Measurements from ENCODE around the gene DLG4.

The DLG4 gene

DNA sequence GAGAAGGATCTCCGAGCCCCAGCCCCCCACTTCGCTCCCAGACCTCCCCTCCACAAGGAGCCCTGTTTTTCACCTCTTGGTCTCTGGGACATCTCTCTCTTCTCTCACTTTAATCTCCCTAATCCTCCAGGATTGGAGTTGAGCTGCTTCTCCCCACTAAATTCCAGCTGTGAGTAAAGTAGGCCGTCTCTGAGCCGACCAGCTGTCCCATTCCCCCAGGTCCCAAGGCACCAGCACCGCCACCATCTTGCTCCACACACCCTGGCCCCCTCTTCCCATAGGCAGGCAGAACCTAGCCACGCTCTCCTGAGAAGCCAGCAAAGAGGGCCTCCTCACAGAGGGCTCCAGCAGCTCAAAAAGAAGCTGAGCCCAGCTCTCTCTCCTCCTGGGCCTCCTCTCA lies 878 bp downstream of the DLG4 start:
- no peak overlapping the region for H3K4me3 ChIP-seq (ENCODE audit: low read depth, low read length)
- no peak for DNase-seq (ENCODE audit: low read depth)

DNA sequence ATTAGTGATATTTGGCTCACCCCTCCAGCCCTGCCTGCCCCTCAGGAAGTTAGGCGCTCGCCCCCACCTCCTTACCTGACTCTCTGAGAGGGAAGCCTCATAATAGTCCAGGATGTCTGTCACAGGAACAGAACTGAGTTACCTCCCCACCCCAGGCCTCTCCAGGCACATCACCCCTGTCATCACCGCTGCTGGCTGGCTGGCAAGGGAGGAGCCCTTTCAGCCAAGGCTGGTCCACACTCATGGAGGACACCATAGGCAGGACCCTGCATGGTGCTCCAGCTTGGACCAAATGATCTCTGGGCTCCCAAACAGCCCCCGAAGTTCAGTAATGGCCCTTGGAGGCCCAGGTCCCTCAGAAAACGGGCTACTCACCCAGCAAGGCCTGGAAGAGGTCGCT lies 1.5 kb downstream of the DLG4 start:
- no peak for DNase-seq (ENCODE audit: low read depth)
- H3K4me3 ChIP-seq (ENCODE audit: low read depth, low read length), result peak overlapping the region; percentile 73

DNA sequence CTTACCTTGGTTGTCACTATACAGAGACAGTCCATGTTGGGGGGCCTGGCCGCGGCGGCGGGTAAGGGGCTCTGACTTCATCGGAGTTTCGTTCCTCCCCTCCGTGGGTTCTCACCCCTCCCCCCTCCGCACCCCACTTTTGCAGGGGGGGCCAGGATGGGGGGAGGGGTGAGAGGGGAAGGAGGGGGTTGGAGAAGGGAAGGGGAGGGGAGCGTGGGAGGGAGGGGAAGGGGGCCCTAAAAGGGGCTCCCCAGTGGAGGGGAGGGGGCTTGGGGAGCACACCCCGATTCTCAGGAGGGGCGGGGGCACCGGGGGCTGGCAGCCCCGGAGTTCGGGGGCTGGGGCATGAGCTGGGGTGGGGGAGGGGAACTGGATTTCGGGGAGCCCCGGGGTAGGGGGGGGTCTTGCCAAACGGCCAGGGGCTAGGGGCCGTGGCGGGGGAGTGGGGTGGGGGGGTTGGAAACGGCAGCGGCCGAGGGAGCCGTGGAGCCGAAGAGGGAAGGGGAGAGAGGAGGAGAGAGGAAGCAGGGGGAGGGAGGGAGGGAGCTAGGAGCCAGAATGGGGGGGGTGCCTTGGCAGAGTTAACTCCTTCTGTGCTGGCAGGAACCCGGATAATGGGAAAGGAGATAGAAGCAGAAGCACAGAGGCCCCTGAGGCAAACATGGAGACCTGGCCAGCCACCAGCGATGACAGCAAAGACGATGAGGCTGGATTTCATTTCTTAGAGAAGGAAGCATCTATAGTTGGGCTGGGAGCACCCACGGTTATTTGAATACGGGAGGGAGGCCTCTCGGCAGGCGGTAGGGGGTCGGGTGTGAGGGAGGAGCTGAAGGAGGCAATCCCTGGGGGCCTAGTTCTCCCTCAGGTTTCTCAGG lies 2.3 kb downstream of the DLG4 start:
- no peak for DNase-seq (ENCODE audit: low read depth)
- peak overlapping the region; percentile 73 for H3K4me3 ChIP-seq (ENCODE audit: low read depth, low read length)

DNA sequence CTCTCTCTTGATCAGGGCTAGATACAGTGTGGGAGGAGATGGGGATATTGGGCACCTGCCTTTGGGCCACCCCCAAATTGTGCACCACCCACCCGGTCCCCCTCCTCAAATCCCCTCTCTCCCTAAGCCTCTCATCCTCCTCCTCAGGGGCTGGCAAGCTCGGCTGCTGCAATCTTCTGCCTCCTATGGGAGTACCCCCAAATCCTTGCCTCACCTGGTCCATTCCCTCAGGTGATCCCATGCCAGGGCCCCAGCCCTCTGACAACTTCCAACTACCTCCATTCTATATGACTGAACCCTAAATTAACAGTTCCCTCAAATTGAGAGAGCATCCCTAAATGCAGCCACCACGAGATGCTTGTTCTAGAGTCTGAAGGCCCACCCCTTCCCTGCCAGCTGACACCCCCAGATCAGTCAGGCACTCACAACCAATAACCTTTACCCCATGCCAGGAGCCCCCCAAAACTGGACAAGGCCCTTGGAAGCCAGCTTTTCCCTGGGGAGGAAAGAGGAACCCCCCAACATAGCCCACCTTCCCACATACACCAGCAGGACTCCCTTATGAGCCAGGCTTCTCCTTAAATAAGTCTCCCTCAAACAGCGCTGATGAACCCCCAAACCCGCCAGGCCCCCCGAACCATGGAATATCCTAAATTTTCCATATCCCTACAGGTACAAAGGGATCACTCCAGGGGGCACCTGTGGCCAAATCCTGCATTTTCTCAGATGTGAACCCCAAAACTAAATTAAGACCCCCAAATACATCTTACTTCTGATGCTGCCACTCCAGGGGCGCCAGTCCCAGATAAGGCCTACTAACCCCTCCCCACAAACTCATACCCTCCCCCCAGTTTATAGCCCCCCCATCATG lies 3.2 kb downstream of the DLG4 start:
- DNase-seq (ENCODE audit: low read depth), result no peak
- peak overlapping the region; percentile 73 for H3K4me3 ChIP-seq (ENCODE audit: low read depth, low read length)

DNA sequence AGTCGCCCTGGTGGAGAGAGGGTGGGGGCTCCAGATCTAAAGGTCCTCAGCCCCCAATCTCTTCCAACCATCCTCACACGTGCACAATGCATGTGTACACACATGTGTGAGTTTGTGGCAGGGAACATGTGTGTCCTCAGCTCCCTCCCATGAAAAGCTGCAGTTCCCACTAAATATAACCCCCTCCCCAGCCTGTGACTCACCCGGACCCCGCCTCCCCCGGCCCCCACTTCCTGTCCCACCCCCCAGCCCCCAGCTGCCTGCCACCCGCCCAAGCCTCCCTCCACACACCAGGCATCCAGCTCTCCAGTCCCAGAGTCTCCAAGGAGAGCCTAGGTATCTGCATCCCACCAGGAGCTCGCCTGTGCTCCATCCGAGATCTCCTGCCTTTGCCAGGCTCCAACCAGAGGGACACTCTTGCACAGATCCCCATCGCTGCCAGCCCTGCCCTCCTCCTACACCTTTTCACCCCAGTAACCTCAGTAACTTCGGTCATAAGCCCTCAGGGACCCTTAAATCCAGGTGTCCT lies 3.9 kb downstream of the DLG4 start:
- no peak for DNase-seq (ENCODE audit: low read depth)
- H3K4me3 ChIP-seq (ENCODE audit: low read depth, low read length), result peak overlapping the region; percentile 73

DNA sequence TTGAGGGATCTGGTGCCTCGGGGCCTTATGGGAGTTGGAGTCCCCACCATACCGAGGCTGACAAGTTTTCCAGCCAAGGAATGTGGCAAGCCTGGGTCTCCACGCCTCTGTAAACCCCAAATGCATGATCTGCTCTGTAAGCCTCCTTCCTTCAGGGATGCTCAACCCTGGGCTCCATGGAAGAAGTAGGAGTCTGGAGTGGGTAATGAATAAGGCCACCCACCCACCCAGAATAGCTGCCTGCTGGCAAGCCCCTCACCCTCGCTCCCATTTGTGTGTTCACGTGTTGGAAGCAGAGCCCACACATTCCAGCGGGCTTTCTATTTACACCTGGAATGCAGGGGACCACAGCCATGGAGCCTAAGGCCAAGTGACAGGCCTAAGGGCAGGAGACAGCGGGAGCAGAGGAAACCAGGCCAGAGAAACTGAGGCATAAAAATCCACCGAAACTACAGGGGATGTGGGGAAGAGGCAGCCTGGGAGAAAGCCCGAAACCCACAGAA lies 4.4 kb downstream of the DLG4 start:
- no peak for DNase-seq (ENCODE audit: low read depth)
- peak overlapping the region; percentile 73 for H3K4me3 ChIP-seq (ENCODE audit: low read depth, low read length)

DNA sequence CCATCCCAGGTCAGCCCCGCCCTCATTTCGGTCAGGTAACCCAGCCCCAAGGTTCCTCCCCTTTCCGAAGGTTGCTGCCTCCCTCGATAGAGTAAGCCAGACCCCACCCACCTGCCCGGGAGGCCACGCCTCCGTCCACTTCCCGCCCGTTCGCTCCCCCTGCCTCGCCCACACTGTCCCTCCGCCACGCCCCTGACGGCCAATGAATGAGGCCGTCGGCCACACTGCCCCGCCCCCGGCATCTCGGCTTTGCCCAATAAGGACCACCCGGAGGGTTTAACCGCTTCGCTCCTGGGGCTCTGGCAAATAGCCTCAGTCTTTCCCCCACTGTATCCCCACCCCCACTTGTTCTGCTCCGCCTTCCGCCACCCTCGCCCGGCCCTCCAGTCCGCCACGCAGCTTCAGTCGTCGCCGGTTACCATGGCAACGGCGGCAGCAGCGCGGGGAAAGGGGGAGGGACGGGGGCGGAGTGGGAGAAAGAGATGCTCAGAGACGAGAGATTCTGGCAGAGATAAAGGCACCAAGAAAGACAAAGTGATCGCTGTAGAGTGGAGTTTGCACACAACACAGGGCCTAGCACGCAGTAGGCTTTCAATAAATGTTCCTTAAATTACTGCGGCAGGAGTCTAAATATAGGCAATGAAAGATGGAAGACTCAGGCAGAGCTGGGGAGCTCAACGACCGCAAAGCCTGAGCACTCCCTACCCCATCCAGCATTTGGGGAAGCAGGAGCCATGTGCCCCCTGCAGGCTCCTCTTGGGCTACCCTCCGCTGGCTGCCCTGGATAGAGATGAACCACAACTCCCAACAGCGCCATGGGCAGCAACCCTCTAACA lies 5.1 kb downstream of the DLG4 start:
- DNase-seq (ENCODE audit: low read depth), result peak; percentile 89
- H3K4me3 ChIP-seq (ENCODE audit: low read depth, low read length), result peak overlapping the region; percentile 73

DNA sequence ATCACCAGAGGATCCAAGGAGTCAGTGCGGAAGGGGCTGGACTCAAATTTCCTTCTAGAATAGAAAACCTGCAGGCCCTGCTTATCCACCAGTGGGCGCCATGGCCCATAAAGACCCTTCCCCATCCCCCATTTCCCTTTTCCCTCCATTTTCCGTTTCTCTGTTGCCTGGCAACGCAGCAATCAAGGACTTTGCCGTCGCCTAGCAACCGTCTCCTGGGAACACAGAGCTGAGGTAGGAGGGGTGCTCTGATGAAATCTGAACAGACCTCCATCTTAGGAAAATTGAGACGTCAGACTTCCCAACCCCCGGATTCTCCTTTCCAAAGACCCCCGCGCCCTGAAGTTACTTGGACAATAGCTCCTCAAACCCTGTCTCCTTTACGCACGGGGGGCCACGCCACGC lies 5.7 kb downstream of the DLG4 start:
- peak overlapping the region; percentile 73 for H3K4me3 ChIP-seq (ENCODE audit: low read depth, low read length)
- DNase-seq (ENCODE audit: low read depth), result no peak

DNA sequence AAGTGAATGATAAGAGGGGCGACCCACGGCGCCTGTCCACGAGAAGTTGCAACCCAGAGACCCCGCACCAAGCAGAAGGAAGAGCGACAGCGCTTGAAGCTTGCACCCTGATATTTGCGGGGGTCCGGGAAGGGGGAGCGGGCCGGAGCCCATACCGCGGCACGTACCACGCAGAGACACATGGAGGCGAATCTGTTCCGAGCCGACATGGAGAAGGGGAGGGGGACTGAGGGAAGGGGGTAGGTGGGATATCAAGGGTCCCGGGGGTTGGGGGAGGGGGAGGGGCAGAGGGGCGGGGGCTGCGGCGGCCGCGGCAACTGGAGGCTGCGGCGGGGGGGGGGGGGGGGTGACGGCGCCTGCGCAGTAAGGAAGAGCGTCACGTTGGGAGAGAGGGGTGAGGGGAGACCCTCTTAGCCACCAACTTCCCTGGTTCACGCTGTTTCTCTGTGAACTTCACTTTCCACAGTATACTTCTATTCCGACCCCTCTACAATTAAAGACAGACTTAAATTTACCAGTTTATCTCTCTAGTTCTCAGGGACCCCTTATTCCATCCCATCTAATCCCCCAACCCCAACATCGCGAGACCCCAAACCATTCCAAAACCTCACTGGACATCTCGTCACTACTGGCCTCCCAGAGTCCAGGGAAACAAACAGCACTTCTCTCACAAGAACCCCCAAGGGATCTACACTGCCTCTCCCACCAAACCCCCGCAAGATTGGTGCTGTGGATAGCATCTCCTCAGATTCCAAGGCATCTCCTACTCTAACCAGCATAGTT lies 8.0 kb downstream of the DLG4 start:
- H3K4me3 ChIP-seq (ENCODE audit: low read depth, low read length), result peak overlapping the region; percentile 31
- DNase-seq (ENCODE audit: low read depth), result no peak

DNA sequence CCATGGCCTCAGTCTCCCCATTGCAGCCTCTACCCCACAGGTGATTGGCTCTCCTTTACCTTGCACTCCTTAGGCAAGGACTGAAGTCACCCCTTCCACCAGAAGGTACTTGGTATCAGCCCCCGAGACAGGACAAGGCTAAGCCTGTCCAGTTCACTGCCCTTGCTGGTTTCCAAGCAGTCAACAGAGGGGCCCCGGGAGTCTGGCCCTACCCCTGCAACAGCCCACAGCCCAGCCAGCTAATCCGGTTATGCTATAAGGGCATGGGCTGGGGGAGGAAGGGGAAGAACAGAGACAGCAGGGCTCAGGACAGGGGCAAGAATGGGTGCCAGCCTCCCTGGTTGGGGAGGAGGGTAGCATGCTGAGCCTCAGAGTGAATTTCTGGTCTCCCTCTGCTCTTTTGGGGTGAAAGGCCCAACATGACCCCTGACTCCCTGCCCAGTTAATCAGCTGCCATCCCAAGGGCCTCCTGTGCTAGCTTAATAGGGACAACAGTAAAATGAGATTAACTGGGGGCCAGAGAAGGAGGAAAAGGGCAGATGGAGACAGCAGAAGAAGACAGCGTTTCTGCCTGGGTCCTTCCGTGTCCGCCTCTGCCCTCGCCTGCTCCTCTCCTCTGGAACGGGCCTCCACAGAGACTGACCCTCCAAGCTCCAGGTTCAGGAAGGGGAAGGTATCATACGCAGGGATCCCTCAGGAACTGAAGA lies 10.7 kb downstream of the DLG4 start:
- DNase-seq (ENCODE audit: low read depth), result no peak
- no peak overlapping the region for H3K4me3 ChIP-seq (ENCODE audit: low read depth, low read length)

DNA sequence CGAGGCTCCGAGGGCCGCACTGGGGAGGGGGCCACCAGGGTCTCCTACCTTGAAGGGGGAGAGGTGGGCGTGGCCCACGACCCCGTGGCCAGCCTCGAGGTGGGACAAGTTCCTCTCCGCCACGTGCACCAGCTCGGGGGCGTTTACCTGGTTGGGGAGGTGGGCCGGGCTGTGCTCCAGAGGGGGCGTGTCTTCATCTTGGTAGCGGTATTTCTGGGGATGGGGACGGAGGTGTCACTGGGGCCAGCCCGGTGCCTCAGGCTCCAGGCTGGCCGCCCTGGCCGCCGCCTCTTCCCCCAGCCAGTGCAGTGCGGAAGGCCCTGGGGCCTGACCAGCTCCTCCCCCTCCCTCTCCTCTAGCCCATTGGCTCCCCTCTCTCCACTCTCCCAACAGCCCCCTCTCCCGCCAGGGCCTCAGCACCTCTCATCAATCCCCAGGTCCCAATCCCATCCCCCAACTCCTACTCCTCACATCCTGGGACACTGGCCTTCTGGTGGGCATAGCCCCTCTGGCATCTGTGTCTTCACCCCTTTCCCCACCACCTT lies 11.5 kb downstream of the DLG4 start:
- H3K4me3 ChIP-seq (ENCODE audit: low read depth, low read length), result no peak overlapping the region
- no peak for DNase-seq (ENCODE audit: low read depth)

DNA sequence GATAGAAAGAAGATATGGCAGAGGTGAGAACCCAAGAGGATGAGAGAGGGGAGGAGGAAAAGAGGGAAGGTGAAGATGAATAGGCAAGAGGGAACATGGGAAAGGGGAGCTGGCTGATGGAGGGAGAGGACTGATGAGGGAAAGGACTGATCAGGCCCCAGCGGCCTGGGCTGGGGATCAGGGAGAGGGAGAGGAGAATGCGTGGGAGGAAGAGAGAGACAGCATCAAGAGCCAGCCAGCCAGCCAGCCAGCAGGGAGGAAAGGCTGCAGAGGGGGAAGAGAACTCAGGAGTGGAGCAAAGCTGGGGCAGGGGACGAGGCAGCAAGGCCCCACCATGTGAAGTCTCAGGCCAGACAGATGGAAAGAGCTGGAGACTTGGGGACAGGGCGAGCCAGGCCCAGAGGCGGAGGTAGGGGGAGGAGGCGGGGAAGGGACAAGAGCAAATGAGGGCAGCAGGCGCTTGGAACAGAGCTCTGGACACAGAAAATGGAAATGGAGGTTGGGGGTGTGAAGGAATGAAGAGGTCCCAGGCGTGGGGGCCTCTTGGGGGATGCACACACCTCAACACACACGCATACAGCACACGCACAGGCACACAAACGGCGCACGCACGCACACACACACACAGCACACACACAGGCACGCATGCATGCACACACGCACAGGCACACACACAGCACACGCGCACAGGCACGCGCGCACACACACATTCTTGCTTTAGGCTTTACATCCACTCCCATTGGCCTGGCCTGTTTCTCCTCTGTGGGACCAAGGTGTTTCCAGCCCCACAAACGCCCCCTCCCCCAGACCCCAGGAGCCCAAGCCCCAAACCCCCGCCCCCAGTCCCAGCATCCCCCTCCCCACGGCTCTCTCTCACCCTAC lies 12.3 kb downstream of the DLG4 start:
- DNase-seq (ENCODE audit: low read depth), result no peak
- peak overlapping the region; percentile 9 for H3K4me3 ChIP-seq (ENCODE audit: low read depth, low read length)

DNA sequence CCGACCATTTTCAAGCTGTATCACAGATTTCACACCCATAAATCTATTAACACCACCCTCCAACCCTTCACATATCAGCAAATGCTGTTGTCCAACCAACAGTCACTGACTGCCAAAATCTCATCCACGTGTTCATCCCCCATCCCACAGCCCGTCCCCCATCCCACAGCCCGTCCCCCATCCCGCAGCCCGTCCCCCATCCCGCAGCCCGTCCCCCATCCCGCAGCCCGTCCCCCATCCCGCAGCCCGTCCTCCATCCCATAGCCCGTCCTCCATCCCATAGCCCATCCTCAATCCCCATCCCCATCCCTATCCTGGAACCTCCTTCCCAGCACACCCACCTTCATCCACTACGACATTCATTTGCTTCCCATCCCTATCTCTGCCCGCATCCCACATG lies 14.1 kb downstream of the DLG4 start:
- H3K4me3 ChIP-seq (ENCODE audit: low read depth, low read length), result peak overlapping the region; percentile 47

DNA sequence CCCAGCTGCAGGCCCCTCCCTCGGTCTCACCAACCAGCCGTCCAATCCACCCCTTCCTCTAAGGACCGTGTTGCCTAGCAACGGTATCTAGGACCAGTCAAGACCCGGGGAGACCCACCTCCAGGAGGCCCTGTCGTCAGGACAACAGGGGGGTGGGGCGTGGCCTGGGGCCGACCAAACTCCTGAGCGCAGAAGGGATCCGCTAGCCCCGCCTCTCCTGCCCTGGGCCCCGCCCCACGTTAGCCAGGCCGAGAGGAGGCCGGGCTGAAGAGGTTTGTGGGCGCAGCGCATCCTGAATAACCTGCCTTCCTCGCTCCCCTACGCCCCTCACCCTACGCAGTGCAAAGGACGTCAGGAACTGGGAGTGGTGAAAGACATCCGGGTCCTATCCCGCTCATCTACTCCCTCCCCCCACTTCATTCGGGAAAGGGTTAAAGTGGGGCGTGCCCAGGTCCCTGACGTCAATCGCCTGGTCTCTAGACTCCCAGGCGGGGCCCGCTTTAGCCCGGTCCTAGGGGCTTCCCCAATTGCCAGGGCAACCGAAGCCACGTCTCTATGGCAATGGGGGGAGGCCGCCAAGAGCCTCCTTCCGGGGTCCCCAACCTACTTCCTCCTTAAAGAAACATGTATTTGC lies 14.7 kb downstream of the DLG4 start:
- peak; percentile 62 for DNase-seq (ENCODE audit: low read depth)
- peak overlapping the region; percentile 47 for H3K4me3 ChIP-seq (ENCODE audit: low read depth, low read length)

More for the DNA sequence above, 14.1 kb downstream of the DLG4 start:
- no peak for DNase-seq (ENCODE audit: low read depth)

DNA sequence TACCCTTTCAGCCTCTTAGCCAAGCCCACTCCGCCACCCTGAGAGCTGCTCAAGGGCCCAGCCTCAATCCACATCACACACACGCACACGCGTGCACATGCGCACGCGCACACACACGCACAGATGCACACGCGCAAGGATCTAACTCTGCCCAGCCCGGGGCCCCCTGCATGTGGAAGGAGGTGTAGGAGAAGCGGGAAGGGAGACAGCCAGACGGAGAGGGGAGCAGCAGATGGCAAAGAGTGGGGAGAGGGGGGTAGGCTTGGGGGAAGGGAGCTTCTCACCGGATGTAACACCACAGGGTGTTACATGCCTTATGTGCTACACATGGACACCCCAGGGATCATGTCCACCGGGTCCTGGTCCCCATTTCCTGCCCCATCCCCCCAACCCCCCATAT lies 15.3 kb downstream of the DLG4 start:
- DNase-seq (ENCODE audit: low read depth), result no peak
- peak overlapping the region; percentile 47 for H3K4me3 ChIP-seq (ENCODE audit: low read depth, low read length)

DNA sequence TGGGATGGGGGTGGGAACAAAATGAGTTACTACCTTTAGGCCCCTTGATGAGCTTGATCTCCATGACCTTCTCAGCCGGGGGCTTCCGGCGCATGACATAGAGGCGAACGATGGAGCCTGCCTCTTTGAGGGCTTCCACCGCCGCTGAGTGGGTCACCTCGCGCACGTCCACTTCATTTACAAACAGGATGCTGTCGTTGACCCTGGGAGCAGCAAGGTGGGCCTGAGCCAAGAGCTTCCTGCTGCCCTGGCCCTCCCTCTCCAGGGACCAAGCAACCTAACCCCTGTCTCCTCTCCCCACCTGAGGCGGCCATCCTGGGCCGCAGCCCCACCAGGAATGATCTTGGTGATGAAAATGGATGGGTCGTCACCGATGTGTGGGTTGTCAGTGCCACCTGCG lies 16.2 kb downstream of the DLG4 start:
- no peak overlapping the region for H3K4me3 ChIP-seq (ENCODE audit: low read depth, low read length)
- DNase-seq (ENCODE audit: low read depth), result no peak

Data from skeletal muscle cell (primary cell).